IMR-90 (cell line): ENCODE measurements around the gene CACNA1D. TPM values are rescaled to one million over a fixed set of nuclear protein-coding genes. Genes with fewer than 3 reads are reported as not detected.

Experiments used
- ATAC-seq: fragments of 200-7000 bp; cut with Tn5 transposase; 2 replicates; pipeline ENCODE4 v1.9.1; 2020; ENCODE audit warnings: low read depth, mild to moderate bottlenecking, moderate library complexity
- BruUV-seq: library from RNA; stranded (reverse); fragments of 400-500 nt; replicated peaks from 2 replicates; lab custom pipeline; 2021; lab: Mats Ljungman, UMichigan
- CTCF ChIA-PET: fragments of 300-600 bp; formaldehyde crosslinking; extraction: SDS; loops from one replicate; lab custom pipeline; 2021; ENCODE audit warnings: antibody characterized with exemption; lab: Yijun Ruan, JAX
- POLR2A ChIA-PET: fragments of 300-600 bp; sonication (Branson Sonifier 250); formaldehyde crosslinking; loops from one replicate; lab custom pipeline; 2022; ENCODE audit warnings: antibody characterized with exemption; ENCODE audit not compliant: unreplicated experiment; lab: Charles Lee
- DNase-seq: peaks from one replicate; pipeline ENCODE4 v3.0.0; 2013
- H2AFZ ChIP-seq: replicated peaks from 2 replicates; pipeline ENCODE3; 2013; ENCODE audit warnings: low read length, mild to moderate bottlenecking; ENCODE audit not compliant: poor library complexity
- H2AK5ac ChIP-seq: 2 replicates; pipeline ENCODE4 v1.6.1; 2013; ENCODE audit warnings: low read depth, low read length, inconsistent platforms
- H2AK9ac ChIP-seq: replicated peaks from 2 replicates; pipeline ENCODE3; 2013; ENCODE audit warnings: mild to moderate bottlenecking, low read depth, low read length, moderate library complexity; ENCODE audit not compliant: poor library complexity
- H2BK120ac ChIP-seq: 2 replicates; pipeline ENCODE4 v1.6.1; 2013; ENCODE audit warnings: low read depth, low read length, inconsistent platforms
- H2BK15ac ChIP-seq: 3 replicates; pipeline ENCODE4 v1.6.1; 2013; ENCODE audit warnings: low read depth, low read length, inconsistent platforms
- H2BK20ac ChIP-seq: 2 replicates; pipeline ENCODE4 v1.6.1; 2013; ENCODE audit warnings: low read depth, mild to moderate bottlenecking, inconsistent platforms, low read length, moderate library complexity
- H2BK5ac ChIP-seq: 2 replicates; pipeline ENCODE4 v1.6.1; 2013; ENCODE audit warnings: mild to moderate bottlenecking, low read depth, low read length, inconsistent platforms; ENCODE audit not compliant: poor library complexity, severe bottlenecking
- H3K14ac ChIP-seq: replicated peaks from 2 replicates; pipeline ENCODE4 v1.6.1; 2013; ENCODE audit warnings: low read depth, low read length, inconsistent platforms
- H3K18ac ChIP-seq: 2 replicates; pipeline ENCODE4 v1.6.1; 2013; ENCODE audit warnings: low read depth, low read length, control low read depth
- H3K23ac ChIP-seq: 2 replicates; pipeline ENCODE4 v1.6.1; 2013; ENCODE audit warnings: low read depth, low read length, inconsistent platforms
- H3K27ac ChIP-seq: 2 replicates; pipeline ENCODE4 v1.5.1; 2013; ENCODE audit warnings: mild to moderate bottlenecking, control low read depth, low read length; ENCODE audit not compliant: insufficient read depth
- H3K27me3 ChIP-seq: 2 replicates; pipeline ENCODE4 v1.6.1; 2013; ENCODE audit warnings: low read length; ENCODE audit not compliant: control insufficient read depth, insufficient read depth
- H3K36me3 ChIP-seq: 2 replicates; pipeline ENCODE4 v1.6.1; 2013; ENCODE audit warnings: low read length, mixed read lengths; ENCODE audit not compliant: control insufficient read depth, insufficient read depth
- H3K4ac ChIP-seq: 2 replicates; pipeline ENCODE4 v1.6.1; 2013; ENCODE audit warnings: low read depth, low read length, inconsistent platforms
- H3K4me1 ChIP-seq: 2 replicates; pipeline ENCODE4 v1.6.1; 2013; ENCODE audit warnings: low read length, mixed read lengths; ENCODE audit not compliant: control insufficient read depth, insufficient read depth
- H3K4me2 ChIP-seq: 2 replicates; pipeline ENCODE4 v1.6.1; 2013; ENCODE audit warnings: low read depth, mild to moderate bottlenecking, control low read depth, low read length, moderate library complexity
- H3K4me3 ChIP-seq: 2 replicates; pipeline ENCODE4 v1.5.1; 2013; ENCODE audit warnings: low read depth, mild to moderate bottlenecking, control low read depth, low read length, moderate library complexity; ENCODE audit not compliant: insufficient read depth
- H3K56ac ChIP-seq: 2 replicates; pipeline ENCODE4 v1.6.1; 2013; ENCODE audit warnings: low read length, inconsistent platforms; ENCODE audit not compliant: insufficient read depth; ENCODE audit errors: extremely low read depth
- H3K79me1 ChIP-seq, 2 experiments: 2 replicates each; pipeline ENCODE4 v1.6.1; 2013; ENCODE audit warnings: low read length in 2 of 2, inconsistent platforms in 1 of 2, low read depth in 1 of 2
- H3K9ac ChIP-seq: 2 replicates; pipeline ENCODE4 v1.6.1; 2013; ENCODE audit warnings: low read depth, low read length, control low read depth
- H3K9me1 ChIP-seq: 2 replicates; pipeline ENCODE4 v1.6.1; 2013; ENCODE audit warnings: low read length, inconsistent platforms; ENCODE audit not compliant: insufficient read depth
- H3K9me3 ChIP-seq: 2 replicates; pipeline ENCODE4 v1.6.1; 2013; ENCODE audit warnings: low read length; ENCODE audit not compliant: control insufficient read depth, insufficient read depth
- H4K20me1 ChIP-seq: 2 replicates; pipeline ENCODE4 v1.6.1; 2013; ENCODE audit warnings: low read length, inconsistent platforms; ENCODE audit not compliant: insufficient read depth
- H4K5ac ChIP-seq: 2 replicates; pipeline ENCODE4 v1.6.1; 2013; ENCODE audit warnings: mild to moderate bottlenecking, low read depth, low read length, control low read depth
- H4K8ac ChIP-seq, 2 experiments: 2 replicates each; pipeline ENCODE4 v1.6.1; 2013; ENCODE audit warnings: low read depth in 2 of 2, low read length in 2 of 2, control low read depth in 1 of 2, inconsistent platforms in 1 of 2
- H4K91ac ChIP-seq: 2 replicates; pipeline ENCODE4 v1.6.1; 2013; ENCODE audit warnings: low read depth, low read length, inconsistent platforms; ENCODE audit not compliant: insufficient read depth
- ELK1 ChIP-seq: fragments of 150-350 bp; IDR thresholded peaks from 2 replicates; pipeline ENCODE4 v1.6.1; 2016; ENCODE audit warnings: low read depth, mild to moderate bottlenecking, low read length, moderate library complexity, borderline replicate concordance
- FOS ChIP-seq: fragments of 150-350 bp; IDR thresholded peaks from 2 replicates; pipeline ENCODE4 v1.6.1; 2016; ENCODE audit warnings: low read depth, low read length
- MXI1 ChIP-seq: IDR thresholded peaks from 2 replicates; pipeline ENCODE4 v1.6.1; 2012; ENCODE audit warnings: low read depth, mild to moderate bottlenecking, low read length, moderate library complexity, borderline replicate concordance
- RAD21 ChIP-seq: IDR thresholded peaks from 2 replicates; pipeline ENCODE4 v1.6.1; 2012; ENCODE audit warnings: low read length, improper control_type of control experiment
- RCOR1 ChIP-seq: IDR thresholded peaks from 2 replicates; pipeline ENCODE4 v1.6.1; 2012; ENCODE audit warnings: mild to moderate bottlenecking, low read length, improper control_type of control experiment; ENCODE audit not compliant: insufficient replicate concordance
- WGBS, 2 experiments: methylation state at CpG; one replicate each; pipeline versions ENCODE4 v1.1.5 to v1.1.7; 2013; ENCODE audit warnings: missing lambda C conversion rate in 2 of 2; ENCODE audit not compliant: insufficient read length in 1 of 2; ENCODE audit errors: extremely low coverage in 2 of 2; 5-methylcytosine and 5-hydroxymethylcytosine counted together
- dilution Hi-C: fragments of 300-500 bp; cut with HindIII; formaldehyde crosslinking; loops from one replicate; pipeline ENCODE4 v1.14.3; 2018; ENCODE audit warnings: low sequenced_read_pairs; ENCODE audit not compliant: unreplicated experiment
- in situ Hi-C: fragments of 300-500 bp; cut with MboI; formaldehyde crosslinking; loops from 3 replicates; pipeline ENCODE4 v1.14.3; 2019; ENCODE audit warnings: low sequenced_read_pairs, inconsistent platforms, mixed read lengths
- intact Hi-C: fragments of 100-400 bp; cut with micrococcal nuclease; formaldehyde crosslinking; loops from 2 replicates; pipeline ENCODE4 v1.10.0; 2022
- polyA plus RNA-seq, 3 experiments: library from polyadenylated mRNA; depleted of rRNA; stranded (reverse); fragments of >200 nt; gene quantifications; 2 replicates each; pipeline ENCODE4 v1.2.3, GENCODE V29; 2012; ENCODE audit warnings: low replicate concordance in 1 of 3
- total RNA-seq: library from RNA; depleted of rRNA; stranded (reverse); fragments of >200 nt; gene quantifications from 2 replicates; pipeline ENCODE4 v1.2.3, GENCODE V29; 2012
- TF ChIP-seq, protein P1 (sequence below): fragments of 150-350 bp; IDR thresholded peaks from 2 replicates; pipeline ENCODE4 v1.6.1; 2017; ENCODE audit warnings: mild to moderate bottlenecking, antibody characterized with exemption, low read length, low read depth

CACNA1D gene
- total and polyA plus RNA-seq, 2 of the 4 experiments (the other 2 are of a cell fraction), result 0.07 TPM; not detected in 1

DNA sequence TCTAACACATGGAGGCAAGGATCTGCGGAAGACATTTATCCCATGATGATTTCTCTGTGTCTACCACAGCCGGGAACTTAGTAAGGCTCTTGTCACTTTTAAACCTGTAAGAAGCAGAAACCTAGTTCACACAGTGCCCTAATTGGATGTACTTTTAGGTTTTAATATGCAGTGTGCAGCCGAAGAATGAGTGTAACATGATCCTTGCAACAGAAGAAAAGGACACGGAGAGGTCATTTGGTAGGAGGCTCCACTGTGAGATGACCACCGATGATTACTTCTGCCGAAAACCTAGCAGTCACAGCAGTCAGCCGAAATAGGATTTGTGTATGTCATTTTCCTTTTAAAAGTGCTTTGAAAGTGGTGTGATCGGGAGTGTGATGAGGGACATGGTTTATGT, 6.8 kb downstream of the CACNA1D start:
- intact Hi-C loops, result no loop called here

More for the DNA sequence above, 6.8 kb downstream of the CACNA1D start:
- Histone ChIP-seq H3K14ac (no peak overlapping the region), H3K4me2 (no peak overlapping the region), H3K4ac (no peak overlapping the region), H3K4me3 (no peak overlapping the region), H4K8ac (no peak overlapping the region), H2BK120ac (no peak overlapping the region), H2AK9ac (no peak overlapping the region), H2BK20ac (no peak overlapping the region), H3K36me3 (no peaks in the 10 kb centered on the region), H4K20me1 (no peaks in the 10 kb centered on the region), H2BK5ac (no peak overlapping the region), H4K91ac (no peak overlapping the region), H3K27me3 (peaks cover 19% of the 10 kb centered on the region), H2AFZ (no peak overlapping the region), H3K9me1 (no peaks in the 10 kb centered on the region), H3K9ac (no peak overlapping the region), H3K79me1 (no peaks in the 10 kb centered on the region), H3K4me1 (no peaks in the 10 kb centered on the region), H2AK5ac (no peak overlapping the region), H3K56ac (no peak overlapping the region), H3K23ac (no peak overlapping the region), H2BK15ac (no peak overlapping the region), H3K18ac (no peak overlapping the region), H3K27ac (no peak overlapping the region), H4K5ac (no peak overlapping the region), H3K9me3 (no peaks in the 10 kb centered on the region)
- CTCF ChIA-PET, result interaction anchor here (1.4 kb wide), 1 partner anchor 27 kb away, joined by 3 read pairs; no protein-coding TSS in a partner anchor
- BruUV-seq, result no TSS peak
- in situ Hi-C loops (no loop called here), dilution Hi-C loops (no loop called here)
- WGBS, 2 experiments, result 0% methylated on average over 1 of the region's 8 CpGs; no CpG with 5 or more reads in 1 of the 2 experiments
- TF ChIP-seq FOS (no peak), ELK1 (no peak), MXI1 (no peak), RCOR1 (no peak), RAD21 (no peak)
- TF ChIP-seq, protein P1, sequence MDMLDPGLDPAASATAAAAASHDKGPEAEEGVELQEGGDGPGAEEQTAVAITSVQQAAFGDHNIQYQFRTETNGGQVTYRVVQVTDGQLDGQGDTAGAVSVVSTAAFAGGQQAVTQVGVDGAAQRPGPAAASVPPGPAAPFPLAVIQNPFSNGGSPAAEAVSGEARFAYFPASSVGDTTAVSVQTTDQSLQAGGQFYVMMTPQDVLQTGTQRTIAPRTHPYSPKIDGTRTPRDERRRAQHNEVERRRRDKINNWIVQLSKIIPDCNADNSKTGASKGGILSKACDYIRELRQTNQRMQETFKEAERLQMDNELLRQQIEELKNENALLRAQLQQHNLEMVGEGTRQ, result no peak
- no peak for DNase-seq
- ATAC-seq, result no peak
- POLR2A ChIA-PET, result no interaction called here
